Panc1 (cell line): ENCODE measurements around the gene BDH1. TPM values are rescaled to one million over a fixed set of nuclear protein-coding genes. Genes with fewer than 3 reads are reported as not detected.

ENCODE experiments used
- ATAC-seq: fragments of 200-7000 bp; cut with Tn5 transposase; 2 replicates; pipeline ENCODE4 v1.9.1; 2020; ENCODE audit warnings: mild to moderate bottlenecking, moderate library complexity
- BruUV-seq: library from RNA; stranded (reverse); fragments of 400-500 nt; replicated peaks from 2 replicates; lab custom pipeline; 2021; lab: Mats Ljungman, UMichigan
- CTCF ChIA-PET: fragments of 300-600 bp; sonication (Branson Sonifier 250); formaldehyde crosslinking; loops from one replicate; lab custom pipeline; 2022; ENCODE audit warnings: antibody characterized with exemption; lab: Charles Lee
- POLR2A ChIA-PET: fragments of 300-600 bp; sonication (Branson Sonifier 250); formaldehyde crosslinking; loops from one replicate; lab custom pipeline; 2022; ENCODE audit warnings: antibody characterized with exemption; lab: Charles Lee
- DNase-seq: peaks from one replicate; pipeline ENCODE4 v3.0.0-alpha.2; 2010; ENCODE audit warnings: low read depth, low spot score
- H3K27ac ChIP-seq: 2 replicates; pipeline ENCODE4 v1.5.1; 2011; ENCODE audit warnings: mild to moderate bottlenecking, low read length, inconsistent platforms
- H3K27me3 ChIP-seq: fragments of 200-500 bp; sonication (Bioruptor generic); 2 replicates; pipeline ENCODE4 v1.6.0; 2014; ENCODE audit warnings: low read length, inconsistent platforms; ENCODE audit not compliant: control insufficient read depth, insufficient read depth
- H3K36me3 ChIP-seq: fragments of 200-500 bp; sonication (Bioruptor generic); 2 replicates; pipeline ENCODE4 v1.5.1; 2014; ENCODE audit warnings: inconsistent platforms, mild to moderate bottlenecking, low read length, moderate library complexity; ENCODE audit not compliant: control insufficient read depth, insufficient read depth
- H3K4me1 ChIP-seq: 2 replicates; pipeline ENCODE4 v1.5.1; 2011; ENCODE audit warnings: inconsistent platforms, mild to moderate bottlenecking, low read length, moderate library complexity; ENCODE audit not compliant: control insufficient read depth, insufficient read depth
- H3K4me3 ChIP-seq, 2 experiments: 2 replicates each; pipeline ENCODE4 v1.5.1; 2011 to 2012; ENCODE audit warnings: low read depth in 2 of 2, low read length in 2 of 2, mild to moderate bottlenecking in 2 of 2, inconsistent platforms in 1 of 2, moderate library complexity in 1 of 2
- H3K9me3 ChIP-seq: fragments of 200-500 bp; sonication (Bioruptor generic); 2 replicates; pipeline ENCODE4 v1.5.1; 2014; ENCODE audit warnings: low read depth, mild to moderate bottlenecking, inconsistent platforms, low read length, moderate library complexity; ENCODE audit not compliant: control insufficient read depth, insufficient read depth
- POLR2AphosphoS5 ChIP-seq: IDR thresholded peaks from 2 replicates; pipeline ENCODE4 v1.6.1; 2012; ENCODE audit warnings: mild to moderate bottlenecking, low read depth, low read length, moderate library complexity
- SIN3A ChIP-seq: IDR thresholded peaks from 2 replicates; pipeline ENCODE4 v1.6.1; 2012; ENCODE audit warnings: low read depth, mild to moderate bottlenecking, low read length, moderate library complexity, borderline replicate concordance; ENCODE audit not compliant: insufficient read depth
- TCF7L2 ChIP-seq: IDR thresholded peaks from 2 replicates; pipeline ENCODE4 v1.6.1; 2011; ENCODE audit warnings: mild to moderate bottlenecking, low read depth, low read length, inconsistent platforms
- in situ Hi-C: cut with HindIII; loops from 2 replicates; pipeline ENCODE4 v1.10.0; 2016; ENCODE audit warnings: low sequenced_read_pairs, low pct_unique_long_range_greater_than_20kb
- intact Hi-C: fragments of 100-400 bp; cut with micrococcal nuclease; formaldehyde crosslinking; loops from one replicate; pipeline ENCODE4 v1.10.0; 2022; ENCODE audit not compliant: unreplicated experiment
- total RNA-seq: library from RNA; stranded (reverse); gene quantifications from one replicate; pipeline ENCODE4 v1.2.1, GENCODE V29; 2021; ENCODE audit not compliant: unreplicated experiment
- TF ChIP-seq, protein P1 (sequence below): fragments of 450-650 bp; IDR thresholded peaks from 2 replicates; pipeline ENCODE4 v1.5.1; 2017; ENCODE audit warnings: mild to moderate bottlenecking
- TF ChIP-seq, protein P2 (sequence below), 2 experiments: IDR thresholded peaks; 2 replicates each; pipeline ENCODE4 v1.6.1; 2011 to 2012; ENCODE audit warnings: low read depth in 2 of 2, control low read depth in 1 of 2, low read length in 1 of 2, mild to moderate bottlenecking in 1 of 2, moderate library complexity in 1 of 2; ENCODE audit not compliant: insufficient read depth in 1 of 2

The BDH1 gene
- total RNA-seq, 1 experiment from 2014 or later = 4.8 TPM

DNA sequence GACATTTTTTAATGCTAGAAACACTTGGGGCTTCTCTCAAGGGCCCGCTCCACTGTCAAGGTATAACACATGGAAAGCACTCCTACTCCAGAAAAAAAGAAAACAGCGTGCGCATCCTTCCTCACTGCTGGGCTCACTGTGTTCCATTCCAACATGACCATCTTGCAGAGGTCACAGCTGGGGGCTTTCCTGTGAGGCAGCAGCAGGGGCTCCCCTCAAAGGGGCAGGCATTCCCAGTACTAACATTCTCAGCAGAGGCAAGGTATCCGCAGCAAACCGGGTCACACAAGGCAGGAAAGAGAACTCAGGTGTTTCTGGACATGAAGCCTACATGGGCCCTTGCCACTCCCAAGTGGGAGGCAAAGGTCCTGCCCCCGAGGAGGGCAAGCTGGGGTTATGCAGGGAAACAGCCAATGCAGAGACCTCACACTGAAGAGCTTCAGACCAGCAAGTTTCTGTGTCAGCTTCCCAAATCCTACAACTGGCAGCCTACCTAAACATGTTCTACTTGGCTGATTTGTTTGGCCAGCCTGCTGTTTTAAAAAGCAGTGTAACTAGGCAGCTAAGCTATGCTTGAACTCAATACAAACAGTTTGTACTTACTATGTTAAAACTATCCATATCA, 6.4 kb downstream of the BDH1 start:
- in situ Hi-C loops = no loop called here
- ATAC-seq (no peak), DNase-seq (no peak)
- Histone ChIP-seq H3K27ac (no peak overlapping the region), H3K4me1 (peaks cover 6% of the 10 kb centered on the region), H3K27me3 (no peaks in the 10 kb centered on the region), H3K9me3 (no peaks in the 10 kb centered on the region), H3K4me3 (no peak overlapping the region), H3K36me3 (no peaks in the 10 kb centered on the region)
- no TSS peak for BruUV-seq
- ChIA-PET POLR2A (no interaction called here), CTCF (no interaction called here)
- TF ChIP-seq, protein P1, sequence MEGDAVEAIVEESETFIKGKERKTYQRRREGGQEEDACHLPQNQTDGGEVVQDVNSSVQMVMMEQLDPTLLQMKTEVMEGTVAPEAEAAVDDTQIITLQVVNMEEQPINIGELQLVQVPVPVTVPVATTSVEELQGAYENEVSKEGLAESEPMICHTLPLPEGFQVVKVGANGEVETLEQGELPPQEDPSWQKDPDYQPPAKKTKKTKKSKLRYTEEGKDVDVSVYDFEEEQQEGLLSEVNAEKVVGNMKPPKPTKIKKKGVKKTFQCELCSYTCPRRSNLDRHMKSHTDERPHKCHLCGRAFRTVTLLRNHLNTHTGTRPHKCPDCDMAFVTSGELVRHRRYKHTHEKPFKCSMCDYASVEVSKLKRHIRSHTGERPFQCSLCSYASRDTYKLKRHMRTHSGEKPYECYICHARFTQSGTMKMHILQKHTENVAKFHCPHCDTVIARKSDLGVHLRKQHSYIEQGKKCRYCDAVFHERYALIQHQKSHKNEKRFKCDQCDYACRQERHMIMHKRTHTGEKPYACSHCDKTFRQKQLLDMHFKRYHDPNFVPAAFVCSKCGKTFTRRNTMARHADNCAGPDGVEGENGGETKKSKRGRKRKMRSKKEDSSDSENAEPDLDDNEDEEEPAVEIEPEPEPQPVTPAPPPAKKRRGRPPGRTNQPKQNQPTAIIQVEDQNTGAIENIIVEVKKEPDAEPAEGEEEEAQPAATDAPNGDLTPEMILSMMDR = no peak
- TF ChIP-seq, protein P2, sequence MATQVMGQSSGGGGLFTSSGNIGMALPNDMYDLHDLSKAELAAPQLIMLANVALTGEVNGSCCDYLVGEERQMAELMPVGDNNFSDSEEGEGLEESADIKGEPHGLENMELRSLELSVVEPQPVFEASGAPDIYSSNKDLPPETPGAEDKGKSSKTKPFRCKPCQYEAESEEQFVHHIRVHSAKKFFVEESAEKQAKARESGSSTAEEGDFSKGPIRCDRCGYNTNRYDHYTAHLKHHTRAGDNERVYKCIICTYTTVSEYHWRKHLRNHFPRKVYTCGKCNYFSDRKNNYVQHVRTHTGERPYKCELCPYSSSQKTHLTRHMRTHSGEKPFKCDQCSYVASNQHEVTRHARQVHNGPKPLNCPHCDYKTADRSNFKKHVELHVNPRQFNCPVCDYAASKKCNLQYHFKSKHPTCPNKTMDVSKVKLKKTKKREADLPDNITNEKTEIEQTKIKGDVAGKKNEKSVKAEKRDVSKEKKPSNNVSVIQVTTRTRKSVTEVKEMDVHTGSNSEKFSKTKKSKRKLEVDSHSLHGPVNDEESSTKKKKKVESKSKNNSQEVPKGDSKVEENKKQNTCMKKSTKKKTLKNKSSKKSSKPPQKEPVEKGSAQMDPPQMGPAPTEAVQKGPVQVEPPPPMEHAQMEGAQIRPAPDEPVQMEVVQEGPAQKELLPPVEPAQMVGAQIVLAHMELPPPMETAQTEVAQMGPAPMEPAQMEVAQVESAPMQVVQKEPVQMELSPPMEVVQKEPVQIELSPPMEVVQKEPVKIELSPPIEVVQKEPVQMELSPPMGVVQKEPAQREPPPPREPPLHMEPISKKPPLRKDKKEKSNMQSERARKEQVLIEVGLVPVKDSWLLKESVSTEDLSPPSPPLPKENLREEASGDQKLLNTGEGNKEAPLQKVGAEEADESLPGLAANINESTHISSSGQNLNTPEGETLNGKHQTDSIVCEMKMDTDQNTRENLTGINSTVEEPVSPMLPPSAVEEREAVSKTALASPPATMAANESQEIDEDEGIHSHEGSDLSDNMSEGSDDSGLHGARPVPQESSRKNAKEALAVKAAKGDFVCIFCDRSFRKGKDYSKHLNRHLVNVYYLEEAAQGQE (IDR thresholded peaks at IDR 0.05; ENCODE audit: insufficient read depth in 1 of 2, low read depth in 2 of 2, low read length in 1 of 2) = no peak
- TF ChIP-seq SIN3A = no peak
- intact Hi-C loops = no loop called here

- no peak overlapping the region for H3K27ac ChIP-seq
- TF ChIP-seq, protein P1 = no peak
- TF ChIP-seq TCF7L2 (no peak), SIN3A (no peak), POLR2AphosphoS5 (no peak)
- TF ChIP-seq, protein P2 (IDR thresholded peaks at IDR 0.05; ENCODE audit: insufficient read depth in 1 of 2, low read depth in 2 of 2, low read length in 1 of 2) = no peak
- H3K4me3 ChIP-seq = no peak overlapping the region
- peak; percentile 79 for ATAC-seq
- no peaks in the 10 kb centered on the region for H3K36me3 ChIP-seq
- no peaks in the 10 kb centered on the region for H3K9me3 ChIP-seq
- no TSS peak for BruUV-seq
- in situ Hi-C loops = no loop called here
- ChIA-PET CTCF (interaction anchor here (0.6 kb wide), 1 partner anchor 129 kb away, joined by 3 read pairs; no protein-coding TSS in a partner anchor), POLR2A (no interaction called here)
- no peak for DNase-seq
- no peaks in the 10 kb centered on the region for H3K4me1 ChIP-seq
- no peaks in the 10 kb centered on the region for H3K27me3 ChIP-seq
- intact Hi-C loops = no loop called here
Measured at GRCh38 chr3:197547306-197548011, 8.3 kb downstream of the BDH1 start.
